Peyer's patch (tissue), 4 donors: Measurements from ENCODE around the gene KDM1B.

ENCODE experiments used
- POLR2A ChIP-seq, 2 donors: fragments of 450-650 bp; IDR thresholded peaks; one replicate each; pipeline ENCODE4 v1.5.1; 2017; ENCODE audit warnings: antibody characterized with exemption in 2 of 2, mild to moderate bottlenecking in 2 of 2, moderate library complexity in 2 of 2
- TF ChIP-seq, protein P1 (sequence below), 6 experiments: fragments of 450-650 bp in 4 of 6; fragments of 200-600 bp in 2 of 6; sonication (generic) in 1 of 6; IDR thresholded peaks; one replicate each; pipeline ENCODE4 v1.5.1; 2017 to 2019; ENCODE audit warnings: antibody characterized with exemption in 6 of 6, mild to moderate bottlenecking in 3 of 6, moderate library complexity in 1 of 6

DNA sequence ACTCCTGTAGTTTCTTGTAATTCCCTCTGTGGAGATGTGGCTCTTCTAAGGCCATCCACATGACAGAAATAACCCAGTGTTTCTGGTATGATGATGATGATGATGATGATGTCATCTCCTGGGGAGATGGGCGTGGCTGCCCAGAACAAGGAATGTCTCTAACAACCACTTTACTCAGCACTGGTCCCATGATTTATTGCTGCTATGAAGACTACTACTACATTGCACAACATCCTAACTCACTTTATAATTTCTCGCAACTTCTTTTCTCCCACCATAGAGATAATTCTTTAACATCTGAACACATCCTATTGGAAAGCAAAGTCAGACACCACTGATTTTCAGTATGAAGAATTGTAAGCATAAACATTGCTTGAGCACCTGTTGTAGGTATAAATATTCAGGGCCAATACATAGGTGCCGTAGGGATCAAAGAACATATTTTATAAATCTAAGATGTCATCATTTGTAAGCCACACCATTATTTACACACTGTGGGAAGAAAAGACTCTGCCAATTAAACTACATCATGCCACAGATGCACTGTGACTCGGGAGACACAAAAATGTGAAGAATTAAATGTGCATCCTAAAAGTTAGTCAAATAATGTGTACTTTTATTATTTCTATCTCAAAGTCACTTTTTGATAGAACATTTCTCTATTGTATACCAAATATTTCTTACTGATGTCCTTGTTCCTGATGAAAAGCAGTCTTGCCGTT, 6.8 kb upstream of the KDM1B start:
- TF ChIP-seq POLR2A (IDR thresholded peaks at IDR 0.05) = peak in 1 of 2 donors; percentile 12
- TF ChIP-seq, protein P1, sequence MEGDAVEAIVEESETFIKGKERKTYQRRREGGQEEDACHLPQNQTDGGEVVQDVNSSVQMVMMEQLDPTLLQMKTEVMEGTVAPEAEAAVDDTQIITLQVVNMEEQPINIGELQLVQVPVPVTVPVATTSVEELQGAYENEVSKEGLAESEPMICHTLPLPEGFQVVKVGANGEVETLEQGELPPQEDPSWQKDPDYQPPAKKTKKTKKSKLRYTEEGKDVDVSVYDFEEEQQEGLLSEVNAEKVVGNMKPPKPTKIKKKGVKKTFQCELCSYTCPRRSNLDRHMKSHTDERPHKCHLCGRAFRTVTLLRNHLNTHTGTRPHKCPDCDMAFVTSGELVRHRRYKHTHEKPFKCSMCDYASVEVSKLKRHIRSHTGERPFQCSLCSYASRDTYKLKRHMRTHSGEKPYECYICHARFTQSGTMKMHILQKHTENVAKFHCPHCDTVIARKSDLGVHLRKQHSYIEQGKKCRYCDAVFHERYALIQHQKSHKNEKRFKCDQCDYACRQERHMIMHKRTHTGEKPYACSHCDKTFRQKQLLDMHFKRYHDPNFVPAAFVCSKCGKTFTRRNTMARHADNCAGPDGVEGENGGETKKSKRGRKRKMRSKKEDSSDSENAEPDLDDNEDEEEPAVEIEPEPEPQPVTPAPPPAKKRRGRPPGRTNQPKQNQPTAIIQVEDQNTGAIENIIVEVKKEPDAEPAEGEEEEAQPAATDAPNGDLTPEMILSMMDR (IDR thresholded peaks at IDR 0.05) = no peak
